Esophagus (tissue), 2 donors: ENCODE results near the gene HSPH1. TPM values are rescaled to one million over a fixed set of nuclear protein-coding genes. Genes with fewer than 3 reads are reported as not detected.
"Not testable (repeated sequence)": the region's sequence is repeated elsewhere in the genome, so short reads cannot be mapped to it uniquely, and the experiment has no call there.

Experiments
- H3K27ac ChIP-seq, 2 donors: one replicate each; pipeline ENCODE4 v1.5.1; 2013; ENCODE audit warnings: low read depth in 2 of 2, mild to moderate bottlenecking in 2 of 2, inconsistent platforms in 1 of 2, low read length in 1 of 2, moderate library complexity in 1 of 2
- H3K27me3 ChIP-seq, 2 donors: one replicate each; pipeline ENCODE4 v1.6.1; 2013; ENCODE audit warnings: low read length in 2 of 2, control low read depth in 1 of 2, mild to moderate bottlenecking in 1 of 2; ENCODE audit not compliant: insufficient read depth in 2 of 2, control insufficient read depth in 1 of 2
- H3K36me3 ChIP-seq, 2 donors: one replicate each; pipeline ENCODE4 v1.6.1; 2013; ENCODE audit warnings: low read length in 1 of 2; ENCODE audit not compliant: control insufficient read depth in 2 of 2, insufficient read depth in 2 of 2
- H3K4me1 ChIP-seq, 2 donors: one replicate each; pipeline ENCODE4 v1.6.1; 2013; ENCODE audit warnings: low read length in 1 of 2; ENCODE audit not compliant: control insufficient read depth in 2 of 2, insufficient read depth in 2 of 2
- H3K4me3 ChIP-seq, 2 donors: one replicate each; pipeline ENCODE4 v1.5.1; 2013; ENCODE audit warnings: low read length in 2 of 2, mild to moderate bottlenecking in 2 of 2, low read depth in 1 of 2, moderate library complexity in 1 of 2
- H3K9me3 ChIP-seq, 2 donors: one replicate each; pipeline ENCODE4 v1.6.1; 2013; ENCODE audit warnings: mild to moderate bottlenecking in 2 of 2, low read depth in 1 of 2, low read length in 1 of 2, moderate library complexity in 1 of 2; ENCODE audit not compliant: control insufficient read depth in 2 of 2, insufficient read depth in 1 of 2
- WGBS, 2 donors: extraction: QIAGEN DNeasy Blood & Tissue Kit; methylation state at CpG; one replicate each; pipeline ENCODE4 v1.1.7; 2013; 5-methylcytosine and 5-hydroxymethylcytosine counted together
- polyA plus RNA-seq, 2 donors: library from polyadenylated mRNA; stranded (reverse); fragments of 200-250 nt; gene quantifications; one replicate each; pipeline ENCODE4 v1.2.3, GENCODE V29; 2013
- donor health status: healthy with polysubstance abuse.
- donor health status: Bipolar disorder and iron deficiency.

Gene HSPH1
- polyA plus RNA-seq, 2 donors: 22.0 to 31.3 TPM

- Histone ChIP-seq H3K4me3 (no peak overlapping the region), H3K36me3 (no peaks in the 10 kb centered on the region), H3K9me3 (no peaks in the 10 kb centered on the region), H3K27ac (no peak overlapping the region), H3K27me3 (no peaks in the 10 kb centered on the region), H3K4me1 (no peaks in the 10 kb centered on the region)
- 91 to 95% methylated on average over 24 to 26 of the region's 26 CpGs for WGBS, 2 donors
Observed at GRCh38 chr13:31182987-31183386, 21.3 kb upstream of the HSPH1 start.

GRCh38 chr13:31179754-31180153 is 18.1 kb upstream of the HSPH1 start:
- Histone ChIP-seq H3K27me3 (no peaks in the 10 kb centered on the region), H3K9me3 (no peaks in the 10 kb centered on the region), H3K36me3 (no peaks in the 10 kb centered on the region), H3K4me1 (no peaks in the 10 kb centered on the region), H3K27ac (no peak overlapping the region), H3K4me3 (no peak overlapping the region)
- 88 to 91% methylated on average over 5 of the region's 5 CpGs for WGBS, 2 donors

- WGBS, 2 donors: 94% methylated on average over 8 of the region's 8 CpGs
Observed at GRCh38 chr13:31179241-31179640, 17.5 kb upstream of the HSPH1 start.

DNA sequence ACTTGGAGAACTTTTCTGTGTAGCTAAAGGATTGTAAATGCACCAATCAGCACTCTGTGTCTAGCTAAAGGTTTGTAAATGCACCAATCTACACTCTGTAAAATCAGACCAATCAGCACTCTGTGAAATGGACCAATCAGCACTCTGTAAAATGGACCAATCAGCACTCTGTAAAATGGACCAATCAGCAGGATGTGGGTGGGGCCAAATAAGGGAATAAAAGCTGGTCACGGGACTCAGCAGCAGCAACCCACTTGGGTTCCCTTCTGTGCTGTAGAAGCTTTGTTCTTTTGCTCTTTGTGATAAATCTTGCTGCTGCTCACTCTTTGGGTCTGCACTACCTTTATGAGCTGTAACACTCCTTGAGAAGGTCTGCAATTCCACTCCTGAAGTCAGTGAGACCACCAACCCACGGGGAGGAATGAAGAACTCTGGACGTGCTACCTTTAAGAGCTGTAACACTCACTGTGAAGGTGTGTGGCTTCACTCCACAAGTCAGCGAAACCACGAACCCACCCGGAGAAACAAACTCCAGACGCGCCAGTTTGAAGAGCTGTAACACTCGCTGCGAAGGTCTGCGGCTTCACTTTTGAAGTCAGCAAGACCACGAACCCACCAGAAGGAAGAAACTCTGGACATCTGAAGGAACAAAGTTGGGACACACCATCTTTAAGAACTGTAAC is 16.2 kb upstream of the HSPH1 start:
- H3K4me3 ChIP-seq, H3K4me1 ChIP-seq, H3K9me3 ChIP-seq, H3K36me3 ChIP-seq, H3K27me3 ChIP-seq, H3K27ac ChIP-seq: not testable (repeated sequence)
- 91 to 93% methylated on average over 12 of the region's 12 CpGs for WGBS, 2 donors

More at GRCh38 chr13:31179241-31179640, 17.5 kb upstream of the HSPH1 start:
- Histone ChIP-seq H3K36me3 (no peaks in the 10 kb centered on the region), H3K4me1 (no peaks in the 10 kb centered on the region), H3K27me3 (no peaks in the 10 kb centered on the region), H3K9me3 (no peaks in the 10 kb centered on the region), H3K4me3 (no peak overlapping the region), H3K27ac (no peak overlapping the region)

GRCh38 chr13:31175847-31176532 is 14.3 kb upstream of the HSPH1 start:
- no peaks in the 10 kb centered on the region for H3K36me3 ChIP-seq
- H3K4me1 ChIP-seq: no peaks in the 10 kb centered on the region
- no peak overlapping the region for H3K4me3 ChIP-seq
- WGBS, 2 donors: 78 to 82% methylated on average over 3 of the region's 3 CpGs
- no peaks in the 10 kb centered on the region for H3K27me3 ChIP-seq
- no peak overlapping the region for H3K27ac ChIP-seq
- no peaks in the 10 kb centered on the region for H3K9me3 ChIP-seq

DNA sequence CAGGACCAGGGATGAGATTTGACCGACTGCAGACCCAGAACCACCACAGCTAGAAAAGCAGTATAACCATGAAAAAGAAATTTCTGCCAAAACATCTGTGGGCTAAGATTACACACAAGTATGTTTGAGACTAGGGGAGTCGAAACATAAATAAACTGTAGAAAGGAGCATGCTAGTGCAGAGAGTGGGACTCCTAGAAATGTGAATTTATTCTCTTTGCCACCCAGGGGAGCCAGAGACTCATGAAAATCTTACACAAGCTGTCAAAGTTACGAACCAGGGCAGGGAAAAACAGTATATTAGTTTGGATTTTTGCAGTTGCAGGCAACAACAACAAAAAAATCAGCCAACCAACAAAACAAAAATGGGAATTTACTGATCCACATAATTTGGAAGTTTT is 12.3 kb upstream of the HSPH1 start:
- H3K9me3 ChIP-seq: no peaks in the 10 kb centered on the region
- WGBS, 2 donors: 62 to 68% methylated on average over 3 of the region's 3 CpGs
- H3K36me3 ChIP-seq: no peaks in the 10 kb centered on the region
- H3K4me3 ChIP-seq: no peak overlapping the region
- H3K4me1 ChIP-seq: no peaks in the 10 kb centered on the region
- no peaks in the 10 kb centered on the region for H3K27me3 ChIP-seq
- H3K27ac ChIP-seq: no peak overlapping the region

DNA sequence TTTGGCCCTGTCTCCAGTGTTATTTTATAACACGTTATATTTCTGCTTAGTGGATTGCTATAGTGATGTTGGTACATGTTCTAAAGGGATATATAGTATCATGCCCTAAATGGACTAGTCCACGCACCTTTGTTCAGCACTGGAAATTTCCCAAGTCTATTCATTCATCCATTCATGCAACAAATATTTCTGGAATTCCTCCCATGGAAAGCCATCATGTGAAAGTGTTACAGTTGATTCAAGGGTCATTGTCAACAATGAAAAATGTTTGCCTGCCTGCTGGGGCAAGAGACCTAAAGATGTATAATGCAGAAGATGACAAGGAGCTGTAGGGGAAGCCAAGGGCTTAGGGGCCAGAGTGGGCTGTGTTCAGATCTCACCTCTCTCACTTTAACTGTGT is 10.8 kb upstream of the HSPH1 start:
- Histone ChIP-seq H3K36me3 (no peaks in the 10 kb centered on the region), H3K27me3 (no peaks in the 10 kb centered on the region), H3K4me1 (no peaks in the 10 kb centered on the region), H3K9me3 (no peaks in the 10 kb centered on the region), H3K27ac (no peak overlapping the region), H3K4me3 (no peak overlapping the region)
- WGBS, 2 donors: 39 to 56% methylated on average over 2 of the region's 2 CpGs

DNA sequence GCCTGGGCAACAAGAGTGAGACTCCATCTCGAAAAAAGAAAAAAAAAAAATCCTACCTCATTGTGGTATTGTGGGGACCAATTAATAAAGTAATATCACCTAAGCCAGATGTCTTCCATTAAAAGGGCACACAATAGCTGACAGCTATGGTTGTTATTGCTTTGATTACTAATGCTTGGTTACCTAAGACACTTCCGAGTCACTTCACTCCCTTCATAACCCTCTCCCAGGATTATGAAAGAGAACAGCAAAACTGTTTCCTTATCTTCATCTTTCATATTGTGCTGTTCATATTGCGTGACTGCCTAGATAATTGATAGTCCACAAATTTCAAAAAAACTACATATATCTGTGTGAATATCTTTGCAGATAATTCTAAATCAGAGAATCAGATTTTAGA is 10.3 kb upstream of the HSPH1 start:
- Histone ChIP-seq H3K27ac (no peak overlapping the region), H3K36me3 (no peaks in the 10 kb centered on the region), H3K27me3 (no peaks in the 10 kb centered on the region), H3K9me3 (no peaks in the 10 kb centered on the region), H3K4me3 (no peak overlapping the region), H3K4me1 (no peaks in the 10 kb centered on the region)
- 54 to 60% methylated on average over 3 of the region's 3 CpGs for WGBS, 2 donors

- H3K4me3 ChIP-seq: no peak overlapping the region
- 78 to 83% methylated on average over 11 of the region's 11 CpGs for WGBS, 2 donors
- no peaks in the 10 kb centered on the region for H3K27me3 ChIP-seq
- H3K36me3 ChIP-seq: no peaks in the 10 kb centered on the region
- no peaks in the 10 kb centered on the region for H3K9me3 ChIP-seq
- H3K27ac ChIP-seq: no peak overlapping the region
- H3K4me1 ChIP-seq: no peaks in the 10 kb centered on the region
Observed at GRCh38 chr13:31168736-31169135, 7.0 kb upstream of the HSPH1 start.

GRCh38 chr13:31168166-31168565 is 6.5 kb upstream of the HSPH1 start:
- Histone ChIP-seq H3K9me3 (no peaks in the 10 kb centered on the region), H3K27me3 (no peaks in the 10 kb centered on the region), H3K4me3 (no peak overlapping the region), H3K4me1 (no peaks in the 10 kb centered on the region), H3K27ac (no peak overlapping the region), H3K36me3 (no peaks in the 10 kb centered on the region)
- WGBS, 2 donors: 24 to 29% methylated on average over 2 of the region's 2 CpGs
